Gastroesophageal sphincter (tissue), 3 donors: ENCODE results near the gene STX7.

ENCODE experiments used
- EP300 ChIP-seq: sonication (generic); formaldehyde crosslinking; IDR thresholded peaks from one replicate; pipeline ENCODE4 v1.6.1; 2017; ENCODE audit warnings: antibody characterized with exemption, mild to moderate bottlenecking
- POLR2A ChIP-seq, 2 donors: fragments of 450-650 bp; IDR thresholded peaks; one replicate each; pipeline ENCODE4 v1.6.1; 2017; ENCODE audit warnings: antibody characterized with exemption in 2 of 2, mild to moderate bottlenecking in 2 of 2, moderate library complexity in 1 of 2
- POLR2AphosphoS5 ChIP-seq: sonication (generic); formaldehyde crosslinking; IDR thresholded peaks from one replicate; pipeline ENCODE4 v1.6.1; 2017; ENCODE audit warnings: antibody characterized with exemption
- TF ChIP-seq, protein P1 (sequence below), 4 experiments: fragments of 200-600 bp in 2 of 4; fragments of 450-650 bp in 2 of 4; sonication (generic) in 1 of 4; IDR thresholded peaks; one replicate each; pipeline ENCODE4 v1.5.1; 2017 to 2019; ENCODE audit warnings: antibody characterized with exemption in 4 of 4, mild to moderate bottlenecking in 2 of 4, moderate library complexity in 2 of 4

GRCh38 chr6:132506869-132507808 is 5.8 kb downstream of the STX7 start:
- TF ChIP-seq, protein P1, sequence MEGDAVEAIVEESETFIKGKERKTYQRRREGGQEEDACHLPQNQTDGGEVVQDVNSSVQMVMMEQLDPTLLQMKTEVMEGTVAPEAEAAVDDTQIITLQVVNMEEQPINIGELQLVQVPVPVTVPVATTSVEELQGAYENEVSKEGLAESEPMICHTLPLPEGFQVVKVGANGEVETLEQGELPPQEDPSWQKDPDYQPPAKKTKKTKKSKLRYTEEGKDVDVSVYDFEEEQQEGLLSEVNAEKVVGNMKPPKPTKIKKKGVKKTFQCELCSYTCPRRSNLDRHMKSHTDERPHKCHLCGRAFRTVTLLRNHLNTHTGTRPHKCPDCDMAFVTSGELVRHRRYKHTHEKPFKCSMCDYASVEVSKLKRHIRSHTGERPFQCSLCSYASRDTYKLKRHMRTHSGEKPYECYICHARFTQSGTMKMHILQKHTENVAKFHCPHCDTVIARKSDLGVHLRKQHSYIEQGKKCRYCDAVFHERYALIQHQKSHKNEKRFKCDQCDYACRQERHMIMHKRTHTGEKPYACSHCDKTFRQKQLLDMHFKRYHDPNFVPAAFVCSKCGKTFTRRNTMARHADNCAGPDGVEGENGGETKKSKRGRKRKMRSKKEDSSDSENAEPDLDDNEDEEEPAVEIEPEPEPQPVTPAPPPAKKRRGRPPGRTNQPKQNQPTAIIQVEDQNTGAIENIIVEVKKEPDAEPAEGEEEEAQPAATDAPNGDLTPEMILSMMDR (IDR thresholded peaks at IDR 0.05): no peak
- TF ChIP-seq POLR2A (IDR thresholded peaks at IDR 0.05) (no peak), EP300 (no peak), POLR2AphosphoS5 (no peak)
